DMS153 treated with DMSO at 0.1 percent for 48 hours (cell line): ENCODE data around the gene LRRC38.
"Not testable (repeated sequence)": the region's sequence is repeated elsewhere in the genome, so short reads cannot be mapped to it uniquely, and the experiment has no call there.

Experiments
- DNase-seq: peaks from one replicate; lab custom pipeline; 2025; ENCODE audit not compliant: unreplicated experiment; lab: John Stamatoyannopoulos, UW

The LRRC38 gene

GRCh38 chr1:13513895-13514546 lies at the start of gene LRRC38:
Gene LRRC38 (minus strand): TSS chr1:13514003. CDS start chr1:13513593, 410 bp downstream.
- no peak for DNase-seq

- not testable (repeated sequence) for DNase-seq
Measured at GRCh38 chr1:13562981-13563380, 49.2 kb upstream of the LRRC38 start.

- no peak for DNase-seq
Measured at GRCh38 chr1:13560541-13560940, 46.7 kb upstream of the LRRC38 start.

DNA sequence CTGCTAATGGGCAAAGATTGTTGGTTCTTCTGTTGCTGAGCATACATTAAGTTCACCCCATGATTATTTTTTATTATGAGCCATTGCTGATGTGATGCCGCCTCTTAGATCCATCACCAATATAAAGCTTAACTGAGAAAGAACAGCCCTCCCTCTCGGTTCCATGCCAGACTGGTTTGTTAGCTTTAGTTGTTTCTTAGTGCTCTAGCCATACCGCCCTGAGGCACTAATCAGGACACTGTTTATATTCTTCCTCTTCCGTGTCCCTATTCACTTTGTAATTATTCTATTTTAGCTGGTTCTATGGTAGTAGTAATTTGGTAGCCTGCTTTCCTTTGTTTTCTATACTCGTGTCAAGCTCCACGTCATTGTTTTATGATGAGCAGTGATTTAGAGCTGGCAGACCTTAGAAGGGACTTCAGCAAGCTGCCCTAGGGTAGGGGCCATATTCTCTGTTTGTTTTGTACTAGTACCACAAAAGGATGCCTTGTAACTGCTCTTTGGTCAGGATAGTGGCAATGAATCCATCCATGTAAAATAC lies 42.5 kb upstream of the LRRC38 start:
- DNase-seq, result no peak

DNA sequence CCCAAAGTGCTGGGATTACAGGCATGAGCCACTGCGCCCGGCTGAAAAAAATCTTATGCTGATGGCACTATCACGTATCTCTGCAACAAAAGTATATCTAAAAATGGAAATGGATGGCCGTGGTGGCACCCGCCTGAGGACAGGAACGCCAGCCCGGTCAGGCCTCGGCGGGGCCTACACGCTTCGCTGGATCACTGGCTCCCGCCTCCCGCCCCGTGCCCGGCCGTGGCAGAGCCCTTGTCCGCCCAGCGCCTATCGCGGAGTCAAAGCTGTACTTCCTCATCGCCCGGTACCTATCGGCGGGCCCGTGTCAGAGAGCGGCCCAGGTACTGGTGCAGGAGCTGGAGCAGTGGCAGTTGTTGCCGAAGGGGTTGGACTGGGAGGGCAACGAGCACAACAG lies 41.0 kb upstream of the LRRC38 start:
- DNase-seq, result no peak

DNA sequence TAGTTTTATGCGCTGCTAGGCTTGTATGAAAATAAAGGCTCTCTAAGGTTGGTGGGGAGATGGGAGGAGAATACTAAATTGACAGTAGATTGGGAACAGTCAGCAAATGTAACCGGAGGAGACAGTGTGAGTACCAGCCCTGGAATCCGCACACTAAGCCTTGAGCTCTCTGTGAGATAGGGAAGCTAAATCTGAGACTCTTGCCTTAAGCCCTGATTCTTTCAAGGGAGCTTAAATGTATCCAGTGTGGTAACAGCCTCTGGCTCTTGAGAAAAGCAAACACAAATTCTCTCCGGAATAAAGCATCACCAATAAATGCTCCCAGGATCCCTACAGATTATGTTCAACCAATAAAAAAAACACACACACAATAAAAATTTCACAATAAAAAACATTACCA lies 36.9 kb upstream of the LRRC38 start:
- DNase-seq, result no peak

DNA sequence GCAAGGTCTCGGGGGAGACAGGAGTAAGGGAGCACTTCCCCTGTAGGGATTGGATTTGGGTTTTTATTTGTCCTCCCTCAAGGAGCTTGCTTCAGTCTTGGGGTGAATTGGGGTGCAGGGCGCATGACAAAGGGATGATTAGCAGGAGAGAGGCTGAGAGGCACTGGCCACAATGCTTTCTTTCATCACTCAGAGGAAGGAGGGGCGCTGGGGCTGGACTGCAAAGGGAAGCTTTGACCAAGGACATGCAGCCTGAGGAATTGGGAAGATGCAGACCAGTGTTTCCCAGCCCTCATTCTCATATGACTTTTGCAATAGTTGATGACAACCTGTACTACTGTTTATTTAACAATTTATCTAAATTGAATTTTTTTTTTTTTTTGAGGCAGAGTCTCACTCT lies 35.7 kb upstream of the LRRC38 start:
- no peak for DNase-seq

DNA sequence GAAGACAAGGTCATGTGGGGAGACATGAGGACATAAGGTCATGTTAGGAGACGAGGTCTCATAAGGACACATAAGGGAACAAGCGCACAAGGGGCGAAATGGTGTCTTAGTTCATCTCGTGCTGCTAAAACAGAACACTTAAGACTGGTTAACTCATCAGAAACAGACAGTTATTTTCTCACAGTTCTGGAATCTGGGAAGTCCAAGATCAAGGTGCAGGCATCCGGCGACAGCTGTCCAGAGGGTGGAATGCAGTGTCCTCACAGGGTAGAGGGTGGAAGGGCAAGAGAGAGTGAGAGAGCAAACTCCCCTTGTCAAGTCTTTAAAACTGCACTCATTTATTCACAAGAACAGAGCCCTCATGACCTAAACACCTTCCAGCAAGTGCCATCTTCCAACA lies 35.2 kb upstream of the LRRC38 start:
- DNase-seq, result no peak

DNA sequence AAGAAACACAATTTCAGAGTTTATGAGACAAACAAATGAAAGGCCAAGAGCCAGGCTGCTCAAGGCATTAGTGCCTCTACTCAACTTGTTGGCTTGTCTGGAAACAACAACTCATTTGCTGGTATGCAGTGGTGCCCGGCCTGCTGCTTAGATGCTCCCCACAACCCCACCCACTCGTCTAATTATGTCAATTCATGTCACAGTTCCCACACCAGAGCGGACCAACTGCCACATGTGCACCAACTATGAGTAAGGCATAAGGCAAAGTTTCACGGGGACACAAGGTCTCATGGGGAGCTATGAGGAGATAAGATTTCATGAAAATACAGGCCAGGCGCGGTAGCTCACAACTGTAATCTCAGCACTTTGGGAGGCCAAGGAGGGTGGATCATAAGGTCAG lies 34.5 kb upstream of the LRRC38 start:
- no peak for DNase-seq

DNA sequence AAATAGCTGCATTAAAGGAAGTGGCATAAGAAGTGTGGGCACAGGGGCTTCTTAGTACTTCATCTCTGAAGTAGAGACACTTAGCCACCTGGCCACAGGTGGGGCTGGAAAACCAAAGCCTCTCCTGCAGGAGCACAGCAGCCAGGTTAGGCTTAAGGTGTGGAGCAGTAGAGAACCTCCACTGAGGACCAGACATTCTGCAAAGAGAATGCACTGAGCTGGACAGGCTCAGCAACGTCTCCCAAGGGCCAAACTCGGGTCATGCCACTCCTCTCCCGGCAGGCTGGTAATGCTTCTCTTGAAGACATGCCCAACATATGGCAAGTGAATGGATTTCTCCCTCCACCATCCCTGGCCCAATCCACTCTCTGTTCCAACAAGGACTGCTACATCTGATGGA lies 33.0 kb upstream of the LRRC38 start:
- no peak for DNase-seq

DNA sequence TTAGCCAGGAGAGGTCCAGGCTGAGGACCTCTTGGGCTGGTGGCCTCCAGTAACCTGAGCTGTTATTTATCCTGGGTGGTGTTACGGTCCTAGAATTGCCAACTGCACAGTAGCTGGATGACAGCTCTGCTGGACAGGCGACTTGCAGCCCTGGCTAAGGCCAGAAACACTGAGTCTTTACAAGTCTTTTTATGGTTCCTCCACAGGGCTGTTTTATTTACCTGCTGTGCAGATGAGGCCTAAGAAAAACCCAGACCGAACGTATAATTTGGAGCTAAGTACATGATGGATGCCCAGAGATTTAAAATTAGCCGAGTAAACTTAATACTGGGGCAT lies 30.4 kb upstream of the LRRC38 start:
- DNase-seq, result no peak

DNA sequence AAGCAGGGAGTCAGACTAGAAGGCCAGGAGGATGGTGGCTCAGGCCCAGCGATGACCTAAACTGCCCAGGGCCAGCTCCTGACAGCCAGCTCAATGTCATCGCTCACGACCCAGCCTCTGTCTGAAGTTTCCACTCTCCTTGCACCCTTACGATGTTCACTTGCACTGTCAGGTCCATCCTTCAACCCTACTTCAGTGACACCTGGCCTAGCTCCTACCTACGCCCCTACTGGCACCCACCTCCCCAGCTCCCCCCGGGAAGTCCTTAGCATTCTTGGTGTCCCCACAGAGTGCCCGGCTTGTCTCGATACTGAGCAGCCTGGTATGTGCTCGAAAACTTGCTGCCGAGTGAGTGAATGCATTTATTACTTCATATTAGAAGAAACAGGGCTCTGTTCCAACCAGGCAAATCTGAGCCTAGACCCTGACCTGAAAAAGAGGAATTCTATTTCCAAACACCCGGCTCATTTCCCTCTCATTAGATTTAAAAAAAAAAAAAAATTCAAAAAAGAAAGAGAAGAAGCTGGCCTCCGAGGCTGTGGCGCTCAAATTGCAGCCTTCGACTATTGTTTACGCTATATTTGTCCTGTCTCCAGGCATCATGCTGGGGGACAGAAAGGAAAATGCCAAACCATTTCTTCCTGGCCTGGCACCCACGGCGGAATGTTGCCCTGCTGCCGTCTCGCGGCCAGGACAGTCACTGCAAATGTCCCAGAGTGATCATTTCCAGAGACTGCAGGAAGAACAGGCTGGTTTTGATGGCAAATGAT lies 29.8 kb upstream of the LRRC38 start:
- DNase-seq, result no peak

GRCh38 chr1:13541435-13542215 lies 27.8 kb upstream of the LRRC38 start:
- no peak for DNase-seq

- DNase-seq, result no peak
Measured at GRCh38 chr1:13540866-13541265, 27.1 kb upstream of the LRRC38 start.

- no peak for DNase-seq
Measured at GRCh38 chr1:13539683-13540082, 25.9 kb upstream of the LRRC38 start.

- no peak for DNase-seq
Measured at GRCh38 chr1:13538832-13539231, 25.0 kb upstream of the LRRC38 start.

DNA sequence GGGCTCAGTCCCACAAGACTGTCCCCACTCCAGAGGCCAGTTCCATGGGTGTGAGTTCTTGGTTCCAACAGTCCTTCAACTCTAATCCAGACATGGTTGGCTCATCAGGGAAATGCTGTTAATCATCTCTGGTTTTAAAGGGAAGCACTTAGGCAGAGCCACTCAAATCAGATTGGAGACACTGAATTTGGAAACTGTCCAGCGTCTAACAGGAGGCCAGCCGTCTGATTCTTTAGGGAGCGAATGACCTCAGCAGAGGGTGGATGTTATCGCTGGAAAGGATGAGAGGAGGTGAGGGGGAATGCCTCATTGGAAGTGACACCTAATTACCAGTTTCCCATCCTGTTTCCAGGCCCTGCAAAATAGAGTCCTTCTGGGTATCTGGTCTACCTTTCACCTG lies 22.8 kb upstream of the LRRC38 start:
- DNase-seq, result no peak

- no peak for DNase-seq
Measured at GRCh38 chr1:13535227-13535626, 21.4 kb upstream of the LRRC38 start.

- no peak for DNase-seq
Measured at GRCh38 chr1:13528320-13528719, 14.5 kb upstream of the LRRC38 start.

GRCh38 chr1:13523780-13524477 lies 10.1 kb upstream of the LRRC38 start:
- no peak for DNase-seq

- no peak for DNase-seq
Measured at GRCh38 chr1:13520985-13521384, 7.2 kb upstream of the LRRC38 start.
